Neural cell (in vitro differentiated cells): ENCODE results near the gene AMN1. TPM values are rescaled to one million over a fixed set of nuclear protein-coding genes. Genes with fewer than 3 reads are reported as not detected.

ENCODE experiments used
- H2AFZ ChIP-seq: fragments of 200-600, 300-800 bp; sonication (generic), shearing (Covaris generic); 2 replicates; pipeline ENCODE4 v1.6.0; 2014; ENCODE audit warnings: low read depth, mild to moderate bottlenecking, antibody characterized with exemption, low read length, moderate library complexity
- H3F3A ChIP-seq: fragments of 200-600 bp; shearing (Covaris generic); 2 replicates; pipeline ENCODE4 v1.6.1; 2016; ENCODE audit warnings: mild to moderate bottlenecking, moderate library complexity, mixed read lengths, antibody characterized with exemption, low read length; ENCODE audit not compliant: insufficient read depth, poor library complexity, severe bottlenecking
- H3K27ac ChIP-seq: fragments of 200-600, 300-800 bp; sonication (generic), shearing (Covaris generic); 2 replicates; pipeline ENCODE4 v1.5.1; 2014; ENCODE audit warnings: mild to moderate bottlenecking, low read length, moderate library complexity
- H3K27me3 ChIP-seq: fragments of 300-800, 200-600 bp; sonication (generic), shearing (Covaris generic); 2 replicates; pipeline ENCODE4 v1.6.0; 2014; ENCODE audit warnings: mild to moderate bottlenecking, low read depth, low read length, moderate library complexity; ENCODE audit not compliant: insufficient read depth
- H3K36me3 ChIP-seq: fragments of 300-800, 200-600 bp; sonication (generic), shearing (Covaris generic); 2 replicates; pipeline ENCODE4 v1.5.1; 2014; ENCODE audit warnings: mild to moderate bottlenecking, antibody characterized with exemption, low read length, moderate library complexity; ENCODE audit not compliant: insufficient read depth
- H3K4me2 ChIP-seq: fragments of 300-800, 200-600 bp; sonication (generic), shearing (Covaris generic); 2 replicates; pipeline ENCODE4 v1.6.0; 2014; ENCODE audit warnings: mild to moderate bottlenecking, low read length
- H3K4me3 ChIP-seq: fragments of 300-800, 200-600 bp; sonication (generic), shearing (Covaris generic); 2 replicates; pipeline ENCODE4 v1.5.1; 2014; ENCODE audit warnings: mild to moderate bottlenecking, low read length, moderate library complexity
- H3K79me2 ChIP-seq: fragments of 200-600 bp; shearing (Covaris generic); replicated peaks from 2 replicates; pipeline ENCODE4 v1.6.0; 2014; ENCODE audit warnings: mild to moderate bottlenecking, low read length, moderate library complexity; ENCODE audit not compliant: insufficient read depth
- H3K9ac ChIP-seq: fragments of 300-800, 200-600 bp; sonication (generic), shearing (Covaris generic); 2 replicates; pipeline ENCODE4 v1.6.1; 2016; ENCODE audit warnings: mild to moderate bottlenecking, low read length, mixed read lengths
- H3K9me2 ChIP-seq: fragments of 200-600 bp; shearing (Covaris generic); 2 replicates; pipeline ENCODE4 v1.6.1; 2016; ENCODE audit warnings: mild to moderate bottlenecking, low read length, mixed read lengths; ENCODE audit not compliant: insufficient read depth
- H3K9me3 ChIP-seq: fragments of 200-600, 300-800 bp; sonication (generic), shearing (Covaris generic); 2 replicates; pipeline ENCODE4 v1.6.1; 2016; ENCODE audit warnings: mild to moderate bottlenecking, mixed run types, low read length, moderate library complexity, mixed read lengths
- H4K20me1 ChIP-seq: fragments of 200-600 bp; shearing (Covaris generic); 2 replicates; pipeline ENCODE4 v1.6.1; 2016; ENCODE audit warnings: mild to moderate bottlenecking, mixed run types; ENCODE audit not compliant: insufficient read depth
- EP300 ChIP-seq: fragments of 450-650 bp; conservative IDR thresholded peaks from 2 replicates; pipeline ENCODE4 v1.6.1; 2014; ENCODE audit warnings: antibody characterized with exemption, mild to moderate bottlenecking, moderate library complexity; ENCODE audit not compliant: poor library complexity, severe bottlenecking
- EZH2 ChIP-seq: fragments of 200-600, 300-800 bp; shearing (Covaris generic), sonication (generic); IDR thresholded peaks from 2 replicates; pipeline ENCODE4 v1.6.1; 2014; ENCODE audit warnings: antibody characterized with exemption, low read length, borderline replicate concordance, mild to moderate bottlenecking; ENCODE audit not compliant: insufficient read depth, poor library complexity, severe bottlenecking
- MXI1 ChIP-seq: fragments of 450-650 bp; conservative IDR thresholded peaks from 2 replicates; pipeline ENCODE4 v1.6.1; 2014; ENCODE audit warnings: antibody characterized with exemption, mild to moderate bottlenecking; ENCODE audit not compliant: poor library complexity, severe bottlenecking
- POLR2AphosphoS5 ChIP-seq: IDR thresholded peaks from 2 replicates; pipeline ENCODE4 v1.6.1; 2012
- RAD21 ChIP-seq: fragments of 450-650 bp; conservative IDR thresholded peaks from 2 replicates; pipeline ENCODE4 v1.6.1; 2014; ENCODE audit warnings: antibody characterized with exemption, mild to moderate bottlenecking, moderate library complexity
- SMC3 ChIP-seq: fragments of 450-650 bp; conservative IDR thresholded peaks from 2 replicates; pipeline ENCODE4 v1.6.1; 2014; ENCODE audit warnings: antibody characterized with exemption, mild to moderate bottlenecking, moderate library complexity; ENCODE audit not compliant: poor library complexity
- TAF1 ChIP-seq: IDR thresholded peaks from 2 replicates; pipeline ENCODE4 v1.6.1; 2012; ENCODE audit warnings: low read depth
- polyA plus RNA-seq: library from polyadenylated mRNA; depleted of rRNA; stranded (reverse); fragments of >200 nt; gene quantifications from 2 replicates; pipeline ENCODE4 v1.2.3, GENCODE V29; 2014
- TF ChIP-seq, protein P1 (sequence below): fragments of 450-650 bp; IDR thresholded peaks from 2 replicates; pipeline ENCODE4 v1.5.1; 2014; ENCODE audit warnings: antibody characterized with exemption, mild to moderate bottlenecking, moderate library complexity; ENCODE audit not compliant: poor library complexity, severe bottlenecking
- TF ChIP-seq, protein P2 (sequence below): IDR thresholded peaks from 2 replicates; pipeline ENCODE4 v1.6.1; 2012; ENCODE audit warnings: borderline replicate concordance

Gene AMN1
- polyA plus RNA-seq, 1 donor from 2014 or later, result 125 TPM

DNA sequence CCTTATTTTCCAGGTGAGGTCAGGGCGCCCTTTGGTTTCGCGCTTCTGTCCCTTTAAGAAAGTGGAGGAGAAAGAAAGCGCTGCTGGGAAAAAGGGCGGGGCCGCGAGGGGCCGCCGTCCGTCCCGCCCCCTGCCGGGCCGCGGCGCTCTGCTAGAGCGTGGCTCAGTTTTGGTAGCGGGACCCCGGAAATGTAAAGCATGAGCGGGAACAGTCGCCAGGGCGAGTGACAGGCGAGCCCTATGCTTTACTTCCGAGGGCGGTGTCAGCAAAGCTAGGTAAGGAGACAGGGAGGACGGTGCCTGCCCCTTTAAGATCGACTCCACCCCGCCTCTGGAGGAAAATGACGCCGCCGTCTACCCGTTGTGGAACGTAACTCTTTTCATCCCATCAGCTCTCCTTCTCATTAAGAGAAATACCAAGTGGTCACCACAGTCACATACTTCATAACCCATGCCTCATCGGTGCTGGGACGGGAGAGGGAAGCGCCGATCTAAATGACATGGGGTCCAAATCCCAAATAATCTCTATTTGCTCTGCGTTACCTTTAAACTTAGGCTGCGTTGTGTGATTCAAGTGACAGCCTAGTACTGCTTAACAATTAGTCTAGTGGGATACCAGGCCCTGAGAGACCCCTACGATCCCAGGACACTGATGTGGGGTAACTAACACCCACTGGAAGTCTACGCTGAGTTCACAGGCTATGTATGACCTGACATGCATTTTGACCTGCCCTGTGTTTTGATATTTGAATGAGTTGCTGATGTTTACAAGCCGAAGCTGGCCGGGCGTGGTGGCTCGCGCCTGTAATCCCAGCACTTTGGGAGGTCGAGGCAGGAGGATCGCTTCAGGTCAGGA lies 69.5 kb downstream of the AMN1 start, which contains the start of gene ETFBKMT:
Gene ETFBKMT, plus strand, starts transcription at position 602 of the 856 bp plus-strand sequence. CDS start 2,266 bp downstream, outside the sequence.
- Histone ChIP-seq H3K9me2 (no peaks in the 10 kb centered on the region), H3K4me2 (peak within 1 kb of the TSS; percentile 46), H3K4me3 (peak within 1 kb of the TSS; percentile 71), H2AFZ (peak within 1 kb of the TSS; percentile 89), H3K27me3 (no peaks in the 10 kb centered on the region), H3K79me2 (no peaks in the 10 kb centered on the region), H3K27ac (peak within 1 kb of the TSS; percentile 88), H4K20me1 (no peaks in the 10 kb centered on the region), H3K9me3 (no peaks in the 10 kb centered on the region), H3K36me3 (no peaks in the 10 kb centered on the region), H3F3A (no peaks in the 10 kb centered on the region), H3K9ac (peak within 1 kb of the TSS; percentile 74)
- peak; percentile 79 for TF ChIP-seq MXI1
- peak; percentile 51 for TF ChIP-seq SMC3
- peak; percentile 47 for TF ChIP-seq RAD21
- TF ChIP-seq POLR2AphosphoS5, result peak; percentile 45
- TF ChIP-seq, protein P1, sequence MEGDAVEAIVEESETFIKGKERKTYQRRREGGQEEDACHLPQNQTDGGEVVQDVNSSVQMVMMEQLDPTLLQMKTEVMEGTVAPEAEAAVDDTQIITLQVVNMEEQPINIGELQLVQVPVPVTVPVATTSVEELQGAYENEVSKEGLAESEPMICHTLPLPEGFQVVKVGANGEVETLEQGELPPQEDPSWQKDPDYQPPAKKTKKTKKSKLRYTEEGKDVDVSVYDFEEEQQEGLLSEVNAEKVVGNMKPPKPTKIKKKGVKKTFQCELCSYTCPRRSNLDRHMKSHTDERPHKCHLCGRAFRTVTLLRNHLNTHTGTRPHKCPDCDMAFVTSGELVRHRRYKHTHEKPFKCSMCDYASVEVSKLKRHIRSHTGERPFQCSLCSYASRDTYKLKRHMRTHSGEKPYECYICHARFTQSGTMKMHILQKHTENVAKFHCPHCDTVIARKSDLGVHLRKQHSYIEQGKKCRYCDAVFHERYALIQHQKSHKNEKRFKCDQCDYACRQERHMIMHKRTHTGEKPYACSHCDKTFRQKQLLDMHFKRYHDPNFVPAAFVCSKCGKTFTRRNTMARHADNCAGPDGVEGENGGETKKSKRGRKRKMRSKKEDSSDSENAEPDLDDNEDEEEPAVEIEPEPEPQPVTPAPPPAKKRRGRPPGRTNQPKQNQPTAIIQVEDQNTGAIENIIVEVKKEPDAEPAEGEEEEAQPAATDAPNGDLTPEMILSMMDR, result peak; percentile 74
- no peak for TF ChIP-seq EZH2
- peak; percentile 51 for TF ChIP-seq TAF1
- TF ChIP-seq, protein P2, sequence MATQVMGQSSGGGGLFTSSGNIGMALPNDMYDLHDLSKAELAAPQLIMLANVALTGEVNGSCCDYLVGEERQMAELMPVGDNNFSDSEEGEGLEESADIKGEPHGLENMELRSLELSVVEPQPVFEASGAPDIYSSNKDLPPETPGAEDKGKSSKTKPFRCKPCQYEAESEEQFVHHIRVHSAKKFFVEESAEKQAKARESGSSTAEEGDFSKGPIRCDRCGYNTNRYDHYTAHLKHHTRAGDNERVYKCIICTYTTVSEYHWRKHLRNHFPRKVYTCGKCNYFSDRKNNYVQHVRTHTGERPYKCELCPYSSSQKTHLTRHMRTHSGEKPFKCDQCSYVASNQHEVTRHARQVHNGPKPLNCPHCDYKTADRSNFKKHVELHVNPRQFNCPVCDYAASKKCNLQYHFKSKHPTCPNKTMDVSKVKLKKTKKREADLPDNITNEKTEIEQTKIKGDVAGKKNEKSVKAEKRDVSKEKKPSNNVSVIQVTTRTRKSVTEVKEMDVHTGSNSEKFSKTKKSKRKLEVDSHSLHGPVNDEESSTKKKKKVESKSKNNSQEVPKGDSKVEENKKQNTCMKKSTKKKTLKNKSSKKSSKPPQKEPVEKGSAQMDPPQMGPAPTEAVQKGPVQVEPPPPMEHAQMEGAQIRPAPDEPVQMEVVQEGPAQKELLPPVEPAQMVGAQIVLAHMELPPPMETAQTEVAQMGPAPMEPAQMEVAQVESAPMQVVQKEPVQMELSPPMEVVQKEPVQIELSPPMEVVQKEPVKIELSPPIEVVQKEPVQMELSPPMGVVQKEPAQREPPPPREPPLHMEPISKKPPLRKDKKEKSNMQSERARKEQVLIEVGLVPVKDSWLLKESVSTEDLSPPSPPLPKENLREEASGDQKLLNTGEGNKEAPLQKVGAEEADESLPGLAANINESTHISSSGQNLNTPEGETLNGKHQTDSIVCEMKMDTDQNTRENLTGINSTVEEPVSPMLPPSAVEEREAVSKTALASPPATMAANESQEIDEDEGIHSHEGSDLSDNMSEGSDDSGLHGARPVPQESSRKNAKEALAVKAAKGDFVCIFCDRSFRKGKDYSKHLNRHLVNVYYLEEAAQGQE, result no peak
- peak; percentile 65 for TF ChIP-seq EP300

DNA sequence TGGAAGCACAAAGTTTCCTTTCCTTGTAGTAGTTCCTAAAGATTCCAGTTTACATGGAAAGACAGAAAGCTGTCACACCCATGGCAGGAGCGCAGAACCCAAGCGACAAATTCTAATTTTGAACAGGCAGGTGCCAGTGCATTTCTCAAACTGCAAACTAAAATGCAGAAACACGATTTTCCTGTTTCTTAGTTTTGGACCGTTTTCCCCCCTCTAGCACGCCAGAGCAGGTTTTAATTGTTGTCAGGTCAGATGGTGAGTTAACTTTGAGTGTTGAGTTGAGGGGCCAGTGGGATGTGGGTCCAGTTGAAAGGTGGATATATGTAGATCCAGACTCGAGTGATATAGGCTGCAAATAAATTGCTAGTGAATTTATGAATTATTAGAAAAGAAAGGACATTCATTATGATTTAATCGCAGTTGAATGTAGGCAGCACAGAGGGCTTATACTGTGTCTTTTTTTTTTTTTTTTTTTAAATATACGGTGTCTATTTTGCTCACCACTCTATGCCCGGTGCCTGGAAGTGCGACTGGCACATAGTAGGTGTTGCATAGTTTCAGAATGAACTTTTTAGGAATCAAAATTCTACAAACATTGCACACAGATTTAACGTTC lies 70.2 kb downstream of the AMN1 start:
- peak overlapping the region; percentile 89 for H2AFZ ChIP-seq
- no peaks in the 10 kb centered on the region for H3K27me3 ChIP-seq
- H3K36me3 ChIP-seq, result no peaks in the 10 kb centered on the region
- no peaks in the 10 kb centered on the region for H4K20me1 ChIP-seq
- no peak for TF ChIP-seq POLR2AphosphoS5
- TF ChIP-seq, protein P2, result no peak
- TF ChIP-seq, protein P1, result no peak
- TF ChIP-seq MXI1, result no peak
- no peaks in the 10 kb centered on the region for H3K79me2 ChIP-seq
- H3K9me2 ChIP-seq, result no peaks in the 10 kb centered on the region
- H3K4me2 ChIP-seq, result peak overlapping the region; percentile 45
- peak overlapping the region; percentile 88 for H3K27ac ChIP-seq
- H3K4me3 ChIP-seq, result peak overlapping the region; percentile 71
- no peaks in the 10 kb centered on the region for H3F3A ChIP-seq
- peak overlapping the region; percentile 74 for H3K9ac ChIP-seq
- H3K9me3 ChIP-seq, result no peaks in the 10 kb centered on the region
